Stomach (tissue), 4 donors: ENCODE measurements around the gene ITGA1.

Experiments
- POLR2A ChIP-seq, 4 donors: fragments of 450-650 bp; IDR thresholded peaks; one replicate each; pipeline ENCODE4 v1.6.1; 2016; ENCODE audit warnings: antibody characterized with exemption in 4 of 4, control low read depth in 2 of 4, mild to moderate bottlenecking in 1 of 4, moderate library complexity in 1 of 4
- POLR2AphosphoS5 ChIP-seq, 3 donors: sonication (generic); formaldehyde crosslinking; IDR thresholded peaks; one replicate each; pipeline ENCODE4 v1.6.1; 2016; ENCODE audit warnings: antibody characterized with exemption in 3 of 3
- TF ChIP-seq, protein P1 (sequence below), 7 experiments: fragments of 450-650 bp in 4 of 7; fragments of 200-600 bp in 3 of 7; sonication (generic) in 3 of 7; IDR thresholded peaks; one replicate each; pipeline ENCODE4 v1.5.1; 2016 to 2019; ENCODE audit warnings: antibody characterized with exemption in 7 of 7, control low read depth in 2 of 7, mild to moderate bottlenecking in 1 of 7

DNA sequence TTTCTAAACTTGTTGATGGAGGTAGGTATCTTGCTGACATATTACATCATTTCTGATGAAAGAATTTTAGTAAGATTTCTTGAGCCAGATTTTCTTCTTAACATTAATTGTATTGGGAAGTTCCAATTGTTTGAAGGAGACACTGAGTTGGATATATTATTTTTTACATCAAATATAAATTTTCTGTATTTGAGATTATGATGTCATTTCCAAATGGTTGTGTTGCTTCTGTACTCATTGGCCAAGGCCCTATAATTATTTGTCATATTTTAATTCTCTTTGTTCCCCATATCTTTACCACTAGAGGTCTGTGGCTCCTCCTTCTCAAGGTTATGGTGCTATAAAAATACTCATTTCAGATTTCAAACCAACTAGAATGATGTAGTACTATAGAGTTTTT lies 53.4 kb downstream of the ITGA1 start:
- TF ChIP-seq, protein P1, sequence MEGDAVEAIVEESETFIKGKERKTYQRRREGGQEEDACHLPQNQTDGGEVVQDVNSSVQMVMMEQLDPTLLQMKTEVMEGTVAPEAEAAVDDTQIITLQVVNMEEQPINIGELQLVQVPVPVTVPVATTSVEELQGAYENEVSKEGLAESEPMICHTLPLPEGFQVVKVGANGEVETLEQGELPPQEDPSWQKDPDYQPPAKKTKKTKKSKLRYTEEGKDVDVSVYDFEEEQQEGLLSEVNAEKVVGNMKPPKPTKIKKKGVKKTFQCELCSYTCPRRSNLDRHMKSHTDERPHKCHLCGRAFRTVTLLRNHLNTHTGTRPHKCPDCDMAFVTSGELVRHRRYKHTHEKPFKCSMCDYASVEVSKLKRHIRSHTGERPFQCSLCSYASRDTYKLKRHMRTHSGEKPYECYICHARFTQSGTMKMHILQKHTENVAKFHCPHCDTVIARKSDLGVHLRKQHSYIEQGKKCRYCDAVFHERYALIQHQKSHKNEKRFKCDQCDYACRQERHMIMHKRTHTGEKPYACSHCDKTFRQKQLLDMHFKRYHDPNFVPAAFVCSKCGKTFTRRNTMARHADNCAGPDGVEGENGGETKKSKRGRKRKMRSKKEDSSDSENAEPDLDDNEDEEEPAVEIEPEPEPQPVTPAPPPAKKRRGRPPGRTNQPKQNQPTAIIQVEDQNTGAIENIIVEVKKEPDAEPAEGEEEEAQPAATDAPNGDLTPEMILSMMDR (IDR thresholded peaks at IDR 0.05): no peak
- TF ChIP-seq POLR2A (IDR thresholded peaks at IDR 0.05): no peak
- TF ChIP-seq POLR2AphosphoS5 (IDR thresholded peaks at IDR 0.05): no peak
